Measurements from ENCODE around the gene PEX19.

DNA sequence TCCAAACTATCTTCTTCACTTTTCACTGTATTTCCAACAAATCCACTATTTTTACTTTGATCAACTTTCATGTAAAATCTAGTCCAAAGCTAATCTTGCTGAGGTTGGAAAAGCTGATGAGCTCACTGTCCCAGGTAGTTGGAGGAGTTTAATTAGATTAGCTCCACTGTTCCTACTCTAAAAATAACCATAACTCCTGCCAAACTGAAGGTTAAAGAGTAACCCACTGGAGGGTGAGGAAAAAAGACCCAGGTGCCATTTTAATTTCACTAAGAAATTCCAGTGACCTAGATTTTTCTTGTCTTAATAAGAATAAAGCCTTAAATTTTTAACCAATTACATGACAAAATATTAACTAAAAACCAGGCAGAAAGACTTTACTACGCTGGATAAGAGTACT is 37.9 kb downstream of the PEX19 start:
- TF ChIP-seq, protein P1, sequence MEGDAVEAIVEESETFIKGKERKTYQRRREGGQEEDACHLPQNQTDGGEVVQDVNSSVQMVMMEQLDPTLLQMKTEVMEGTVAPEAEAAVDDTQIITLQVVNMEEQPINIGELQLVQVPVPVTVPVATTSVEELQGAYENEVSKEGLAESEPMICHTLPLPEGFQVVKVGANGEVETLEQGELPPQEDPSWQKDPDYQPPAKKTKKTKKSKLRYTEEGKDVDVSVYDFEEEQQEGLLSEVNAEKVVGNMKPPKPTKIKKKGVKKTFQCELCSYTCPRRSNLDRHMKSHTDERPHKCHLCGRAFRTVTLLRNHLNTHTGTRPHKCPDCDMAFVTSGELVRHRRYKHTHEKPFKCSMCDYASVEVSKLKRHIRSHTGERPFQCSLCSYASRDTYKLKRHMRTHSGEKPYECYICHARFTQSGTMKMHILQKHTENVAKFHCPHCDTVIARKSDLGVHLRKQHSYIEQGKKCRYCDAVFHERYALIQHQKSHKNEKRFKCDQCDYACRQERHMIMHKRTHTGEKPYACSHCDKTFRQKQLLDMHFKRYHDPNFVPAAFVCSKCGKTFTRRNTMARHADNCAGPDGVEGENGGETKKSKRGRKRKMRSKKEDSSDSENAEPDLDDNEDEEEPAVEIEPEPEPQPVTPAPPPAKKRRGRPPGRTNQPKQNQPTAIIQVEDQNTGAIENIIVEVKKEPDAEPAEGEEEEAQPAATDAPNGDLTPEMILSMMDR (IDR thresholded peaks at IDR 0.05; ENCODE audit: poor library complexity): no peak
- no peak for TF ChIP-seq EZH2 (IDR thresholded peaks at IDR 0.05; ENCODE audit: borderline replicate concordance)
